HG02870 (cell line): ENCODE results near the gene DCDC1.

Experiments used
- ATAC-seq: cut with Tn5 transposase; IDR thresholded peaks from one replicate; pipeline ENCODE4 v1.9.1; 2021; ENCODE audit warnings: mild to moderate bottlenecking, moderate library complexity; ENCODE audit not compliant: unreplicated experiment

DCDC1 gene

GRCh38 chr11:31236143-31236542, 133.4 kb downstream of the DCDC1 start:
- ATAC-seq = no peak

- no peak for ATAC-seq
Observed at GRCh38 chr11:31233425-31233824, 136.1 kb downstream of the DCDC1 start.

GRCh38 chr11:31231601-31232000, 137.9 kb downstream of the DCDC1 start:
- no peak for ATAC-seq

GRCh38 chr11:31218847-31219246, 150.7 kb downstream of the DCDC1 start:
- no peak for ATAC-seq

GRCh38 chr11:31214372-31214771, 155.2 kb downstream of the DCDC1 start:
- no peak for ATAC-seq

GRCh38 chr11:31199378-31199777, 170.2 kb downstream of the DCDC1 start:
- ATAC-seq = no peak

- no peak for ATAC-seq
Observed at GRCh38 chr11:31173926-31174680, 195.4 kb downstream of the DCDC1 start.

- ATAC-seq = peak; percentile 58
Observed at GRCh38 chr11:31160504-31161422, 208.8 kb downstream of the DCDC1 start.

GRCh38 chr11:31150841-31151240, 218.7 kb downstream of the DCDC1 start:
- ATAC-seq = no peak

- ATAC-seq = no peak
Observed at GRCh38 chr11:31150011-31150410, 219.5 kb downstream of the DCDC1 start.

- ATAC-seq = no peak
Observed at GRCh38 chr11:31141789-31142188, 227.8 kb downstream of the DCDC1 start.

GRCh38 chr11:31139479-31139878, 230.1 kb downstream of the DCDC1 start:
- ATAC-seq = no peak

GRCh38 chr11:31132531-31133421, 236.8 kb downstream of the DCDC1 start:
- no peak for ATAC-seq

GRCh38 chr11:31131760-31132159, 237.8 kb downstream of the DCDC1 start:
- ATAC-seq = no peak

GRCh38 chr11:31127290-31127689, 242.2 kb downstream of the DCDC1 start:
- ATAC-seq = no peak

GRCh38 chr11:31120428-31120827, 249.1 kb downstream of the DCDC1 start:
- ATAC-seq = no peak

GRCh38 chr11:31118566-31118965, 251.0 kb downstream of the DCDC1 start:
- ATAC-seq = no peak

- no peak for ATAC-seq
Observed at GRCh38 chr11:31117038-31117437, 252.5 kb downstream of the DCDC1 start.

- ATAC-seq = no peak
Observed at GRCh38 chr11:31114442-31114841, 255.1 kb downstream of the DCDC1 start.

- ATAC-seq = no peak
Observed at GRCh38 chr11:31110830-31111229, 258.7 kb downstream of the DCDC1 start.

- no peak for ATAC-seq
Observed at GRCh38 chr11:31109446-31109845, 260.1 kb downstream of the DCDC1 start.
